Stimulated activated CD8-positive, alpha-beta memory T cell treated with anti-CD3 and anti-CD28 coated beads, Interleukin-15, amount 100 ng/mL, for 1 hour (primary cell): Measurements from ENCODE around the gene CDC14B.

Experiments used
- DNase-seq: peaks from one replicate; pipeline ENCODE4 v3.0.0-alpha.2; 2020; ENCODE audit warnings: low read depth

The CDC14B gene

GRCh38 chr9:96502539-96503373 is 116.9 kb downstream of the CDC14B start:
- DNase-seq: no peak

GRCh38 chr9:96501633-96502538 is 117.8 kb downstream of the CDC14B start:
- DNase-seq: no peak

GRCh38 chr9:96500696-96501632 is 118.7 kb downstream of the CDC14B start:
- no peak for DNase-seq

- no peak for DNase-seq
Observed at GRCh38 chr9:96499257-96499656, 120.4 kb downstream of the CDC14B start.

GRCh38 chr9:96498796-96499195 is 120.8 kb downstream of the CDC14B start:
- no peak for DNase-seq

- DNase-seq: no peak
Observed at GRCh38 chr9:96497117-96497399, 122.6 kb downstream of the CDC14B start.

GRCh38 chr9:96496368-96497116 is 123.1 kb downstream of the CDC14B start:
- DNase-seq: no peak

- DNase-seq: no peak
Observed at GRCh38 chr9:96495341-96495740, 124.3 kb downstream of the CDC14B start.

- DNase-seq: no peak
Observed at GRCh38 chr9:96494215-96494800, 125.3 kb downstream of the CDC14B start.

GRCh38 chr9:96493757-96494156 is 125.9 kb downstream of the CDC14B start:
- DNase-seq: no peak

GRCh38 chr9:96492993-96493531 is 126.6 kb downstream of the CDC14B start:
- no peak for DNase-seq

- DNase-seq: no peak
Observed at GRCh38 chr9:96491880-96492525, 127.6 kb downstream of the CDC14B start.

GRCh38 chr9:96491079-96491879 is 128.4 kb downstream of the CDC14B start:
- no peak for DNase-seq

GRCh38 chr9:96490534-96491078 is 129.0 kb downstream of the CDC14B start:
- DNase-seq: no peak

GRCh38 chr9:96489482-96489979 is 130.1 kb downstream of the CDC14B start:
- no peak for DNase-seq

- no peak for DNase-seq
Observed at GRCh38 chr9:96487949-96488348, 131.7 kb downstream of the CDC14B start.

- DNase-seq: no peak
Observed at GRCh38 chr9:96487029-96487396, 132.6 kb downstream of the CDC14B start.

GRCh38 chr9:96486386-96487028 is 133.1 kb downstream of the CDC14B start:
- DNase-seq: no peak
